ENCODE measurements around the gene PAMR1. TPM values are rescaled to one million over a fixed set of nuclear protein-coding genes. Genes with fewer than 3 reads are reported as not detected.

Gene PAMR1
- polyA plus RNA-seq, 4 donors: 5.0 to 74.7 (median 15.9) TPM

Other genes with a start within 250 kb of the PAMR1 start
- gene SLC1A2, start 106.1 kb downstream of the PAMR1 start, polyA plus RNA-seq (ENCODE audit: insufficient read length in 4 of 4): 1 to 10 TPM in 1 of 4 donors, under 1 TPM in 3; 0.34 to 2.4 (median 0.49) TPM
- gene FJX1, start 92.8 kb upstream of the PAMR1 start, polyA plus RNA-seq (ENCODE audit: insufficient read length in 4 of 4): 10 to 100 TPM in 3 of 4 donors, 1 to 10 TPM in 1; 7.2 to 19.1 (median 16.7) TPM
- 100 to 1,000 TPM in 1 of 4 donors, 10 to 100 TPM in 3; 64.7 to 100 (median 82.9) TPM for gene TRIM44, start 137.2 kb upstream of the PAMR1 start, polyA plus RNA-seq (ENCODE audit: insufficient read length in 4 of 4)